PC-9 (cell line): ENCODE measurements around the gene LYST.

Experiments used
- EZH2 ChIP-seq: fragments of 200-600 bp; sonication (generic); IDR thresholded peaks from 2 replicates; pipeline ENCODE4 v1.8.0; 2017; ENCODE audit warnings: antibody characterized with exemption, low read depth
- TF ChIP-seq, protein P1 (sequence below): fragments of 200-600 bp; sonication (generic); conservative IDR thresholded peaks from 2 replicates; pipeline ENCODE4 v1.6.1; 2017; ENCODE audit warnings: mixed run types, antibody characterized with exemption, mild to moderate bottlenecking, moderate library complexity

DNA sequence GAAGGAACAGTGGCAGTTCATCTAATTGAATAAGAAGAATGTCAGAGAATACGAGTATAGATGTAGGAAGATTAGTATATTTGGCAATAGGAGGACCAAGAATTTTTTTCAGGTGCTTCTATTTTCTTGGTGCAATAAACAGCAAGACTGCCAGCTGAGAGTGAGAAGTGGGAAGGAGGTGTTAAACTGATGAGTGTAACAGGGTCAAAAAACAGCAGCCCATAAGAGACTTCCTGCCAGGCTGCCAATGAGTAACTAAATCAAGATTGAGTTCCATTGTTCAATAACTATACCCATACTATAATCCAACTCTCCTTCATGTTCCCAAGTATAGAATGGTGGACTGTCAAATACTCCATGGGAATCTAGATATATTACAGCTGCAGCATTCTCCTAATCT, 28.7 kb downstream of the LYST start:
- TF ChIP-seq, protein P1, sequence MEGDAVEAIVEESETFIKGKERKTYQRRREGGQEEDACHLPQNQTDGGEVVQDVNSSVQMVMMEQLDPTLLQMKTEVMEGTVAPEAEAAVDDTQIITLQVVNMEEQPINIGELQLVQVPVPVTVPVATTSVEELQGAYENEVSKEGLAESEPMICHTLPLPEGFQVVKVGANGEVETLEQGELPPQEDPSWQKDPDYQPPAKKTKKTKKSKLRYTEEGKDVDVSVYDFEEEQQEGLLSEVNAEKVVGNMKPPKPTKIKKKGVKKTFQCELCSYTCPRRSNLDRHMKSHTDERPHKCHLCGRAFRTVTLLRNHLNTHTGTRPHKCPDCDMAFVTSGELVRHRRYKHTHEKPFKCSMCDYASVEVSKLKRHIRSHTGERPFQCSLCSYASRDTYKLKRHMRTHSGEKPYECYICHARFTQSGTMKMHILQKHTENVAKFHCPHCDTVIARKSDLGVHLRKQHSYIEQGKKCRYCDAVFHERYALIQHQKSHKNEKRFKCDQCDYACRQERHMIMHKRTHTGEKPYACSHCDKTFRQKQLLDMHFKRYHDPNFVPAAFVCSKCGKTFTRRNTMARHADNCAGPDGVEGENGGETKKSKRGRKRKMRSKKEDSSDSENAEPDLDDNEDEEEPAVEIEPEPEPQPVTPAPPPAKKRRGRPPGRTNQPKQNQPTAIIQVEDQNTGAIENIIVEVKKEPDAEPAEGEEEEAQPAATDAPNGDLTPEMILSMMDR, result no peak
- no peak for TF ChIP-seq EZH2
